ENCODE measurements around the gene SEC23IP. TPM values are rescaled to one million over a fixed set of nuclear protein-coding genes. Genes with fewer than 3 reads are reported as not detected.
A peak's percentile ranks its signal among the peaks of the same experiment; 100 is the strongest.

SEC23IP gene
- total RNA-seq, 1 experiment from 2014 or later: 60.5 TPM

GRCh38 chr10:119970107-119970506, 77.6 kb downstream of the SEC23IP start:
- Mint-ChIP-seq H3K27me3 (ENCODE audit: insufficient read depth, unreplicated experiment) (no peaks in the 10 kb centered on the region), H3K36me3 (ENCODE audit: insufficient read depth, unreplicated experiment) (no peaks in the 10 kb centered on the region), H3K27ac (ENCODE audit: low read depth, unreplicated experiment) (no peak overlapping the region), H3K4me3 (ENCODE audit: unreplicated experiment) (no peak overlapping the region), H3K9me3 (ENCODE audit: unreplicated experiment) (peaks cover 11% of the 10 kb centered on the region), H3K4me1 (ENCODE audit: insufficient read depth, unreplicated experiment) (no peaks in the 10 kb centered on the region)
- DNase-seq (ENCODE audit: unreplicated experiment): no peak
- TF ChIP-seq CTCF (IDR thresholded peaks at IDR 0.05; ENCODE audit: unreplicated experiment): no peak
- intact Hi-C loops (cut with micrococcal nuclease): no loop called here
- BruUV-seq (replicated peaks): no TSS peak
- POLR2A ChIA-PET: no interaction called here
- CTCF ChIA-PET: no interaction called here

- Mint-ChIP-seq H3K27ac (ENCODE audit: low read depth, unreplicated experiment) (no peak overlapping the region), H3K9me3 (ENCODE audit: unreplicated experiment) (peaks cover 11% of the 10 kb centered on the region), H3K4me1 (ENCODE audit: insufficient read depth, unreplicated experiment) (no peaks in the 10 kb centered on the region), H3K27me3 (ENCODE audit: insufficient read depth, unreplicated experiment) (no peaks in the 10 kb centered on the region), H3K4me3 (ENCODE audit: unreplicated experiment) (no peak overlapping the region), H3K36me3 (ENCODE audit: insufficient read depth, unreplicated experiment) (no peaks in the 10 kb centered on the region)
- intact Hi-C loops (cut with micrococcal nuclease): no loop called here
- no peak for DNase-seq (ENCODE audit: unreplicated experiment)
- TF ChIP-seq CTCF (IDR thresholded peaks at IDR 0.05; ENCODE audit: unreplicated experiment): no peak
- POLR2A ChIA-PET: no interaction called here
- CTCF ChIA-PET: no interaction called here
- no TSS peak for BruUV-seq (replicated peaks)
Observed at GRCh38 chr10:119970963-119971362, 78.4 kb downstream of the SEC23IP start.

- Mint-ChIP-seq H3K36me3 (ENCODE audit: insufficient read depth, unreplicated experiment) (no peaks in the 10 kb centered on the region), H3K9me3 (ENCODE audit: unreplicated experiment) (no peaks in the 10 kb centered on the region), H3K27ac (ENCODE audit: low read depth, unreplicated experiment) (no peak overlapping the region), H3K4me1 (ENCODE audit: insufficient read depth, unreplicated experiment) (no peaks in the 10 kb centered on the region), H3K27me3 (ENCODE audit: insufficient read depth, unreplicated experiment) (no peaks in the 10 kb centered on the region), H3K4me3 (ENCODE audit: unreplicated experiment) (no peak overlapping the region)
- intact Hi-C loops (cut with micrococcal nuclease): no loop called here
- CTCF ChIA-PET: interaction anchor here (0.6 kb wide), 1 partner anchor 430 kb away, joined by 3 read pairs; no protein-coding TSS in a partner anchor
- POLR2A ChIA-PET: interaction anchor here (0.5 kb wide), 1 partner anchor 131 kb away, joined by 3 read pairs; no protein-coding TSS in a partner anchor
- no peak for TF ChIP-seq CTCF (IDR thresholded peaks at IDR 0.05; ENCODE audit: unreplicated experiment)
- BruUV-seq (replicated peaks): no TSS peak
- peak; percentile 13 for DNase-seq (ENCODE audit: unreplicated experiment)
Observed at GRCh38 chr10:119973281-119973680, 80.8 kb downstream of the SEC23IP start.

DNA sequence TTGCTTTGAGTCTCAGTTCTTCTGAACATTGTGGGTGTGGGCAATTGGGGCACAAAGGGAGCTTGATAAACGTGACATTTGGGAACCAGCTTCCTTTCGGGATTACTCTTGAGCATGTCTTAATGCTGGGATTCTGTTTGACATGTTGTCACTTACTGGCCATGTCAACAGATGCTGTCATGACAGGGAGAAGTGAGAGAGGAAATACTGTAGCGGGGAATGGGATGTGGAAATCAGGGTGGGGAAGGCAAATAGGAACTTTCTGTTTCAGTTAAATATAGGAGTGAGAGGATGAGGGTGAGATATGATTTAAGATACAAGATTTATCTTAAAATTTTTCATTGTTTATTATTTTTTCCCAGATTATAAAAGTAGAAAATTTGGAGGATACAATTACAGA, 83.9 kb downstream of the SEC23IP start:
- DNase-seq (ENCODE audit: unreplicated experiment): no peak
- TF ChIP-seq CTCF (IDR thresholded peaks at IDR 0.05; ENCODE audit: unreplicated experiment): no peak
- H3K4me3 Mint-ChIP-seq (ENCODE audit: unreplicated experiment): no peak overlapping the region
- ChIA-PET CTCF (interaction anchor here (0.6 to 0.7 kb wide), 2 partner anchors 64 to 169 kb away, joined by 3 to 4 read pairs; no protein-coding TSS in a partner anchor), POLR2A (no interaction called here)
- no TSS peak for BruUV-seq (replicated peaks)
- H3K27ac Mint-ChIP-seq (ENCODE audit: low read depth, unreplicated experiment): no peak overlapping the region
- H3K9me3 Mint-ChIP-seq (ENCODE audit: unreplicated experiment): no peaks in the 10 kb centered on the region
- intact Hi-C loops (cut with micrococcal nuclease): no loop called here
- no peaks in the 10 kb centered on the region for H3K4me1 Mint-ChIP-seq (ENCODE audit: insufficient read depth, unreplicated experiment)
- H3K36me3 Mint-ChIP-seq (ENCODE audit: insufficient read depth, unreplicated experiment): no peaks in the 10 kb centered on the region
- H3K27me3 Mint-ChIP-seq (ENCODE audit: insufficient read depth, unreplicated experiment): no peaks in the 10 kb centered on the region
